SJCRH30 (cell line): ENCODE measurements around the gene SCN4A. TPM values are rescaled to one million over a fixed set of nuclear protein-coding genes. Genes with fewer than 3 reads are reported as not detected.
"Not testable (repeated sequence)": the region's sequence is repeated elsewhere in the genome, so short reads cannot be mapped to it uniquely, and the experiment has no call there.

ENCODE experiments used
- DNase-seq, 2 experiments: peaks; one replicate each; pipeline ENCODE4 v3.0.0-alpha.2; 2015 to 2020
- H3K27ac ChIP-seq: fragments of 250-450 bp; sonication (Bioruptor Pico); 2 replicates; pipeline ENCODE4 v1.5.1; 2020; ENCODE audit warnings: mild to moderate bottlenecking, moderate library complexity
- H3K27me3 ChIP-seq: fragments of 250-450 bp; sonication (Bioruptor Pico); 2 replicates; pipeline ENCODE4 v1.5.1; 2020; ENCODE audit warnings: mild to moderate bottlenecking, moderate library complexity
- H3K36me3 ChIP-seq: fragments of 250-450 bp; sonication (Bioruptor Pico); 2 replicates; pipeline ENCODE4 v1.5.1; 2020; ENCODE audit warnings: mild to moderate bottlenecking, moderate library complexity
- H3K4me1 ChIP-seq: fragments of 250-450 bp; sonication (Bioruptor Pico); 2 replicates; pipeline ENCODE4 v1.5.1; 2020; ENCODE audit warnings: mild to moderate bottlenecking, moderate library complexity
- H3K4me3 ChIP-seq: fragments of 250-450 bp; sonication (Bioruptor Pico); 2 replicates; pipeline ENCODE4 v1.5.1; 2020; ENCODE audit warnings: mild to moderate bottlenecking, moderate library complexity
- H3K9me3 ChIP-seq: fragments of 250-450 bp; sonication (Bioruptor Pico); replicated peaks from 2 replicates; pipeline ENCODE4 v1.5.1; 2020; ENCODE audit warnings: mild to moderate bottlenecking, moderate library complexity
- total RNA-seq: library from RNA; depleted of rRNA; stranded (reverse); fragments of >200 nt; shearing (Covaris generic); gene quantifications from 2 replicates; pipeline ENCODE4 v1.2.3, GENCODE V29; 2014

SCN4A gene
- total RNA-seq, 1 experiment from 2014 or later: 14.3 TPM

GRCh38 chr17:63931981-63932561 lies 40.6 kb downstream of the SCN4A start, which contains the start of gene CD79B:
TSS of gene CD79B (minus strand) at chr17:63932331. CDS start at chr17:63932261, 70 bp downstream.
- Histone ChIP-seq H3K4me1 (peaks cover 9% of the 10 kb centered on the region), H3K9me3 (no peaks in the 10 kb centered on the region), H3K4me3 (no peak within 1 kb of the TSS), H3K36me3 (no peaks in the 10 kb centered on the region), H3K27ac (no peak within 1 kb of the TSS), H3K27me3 (no peaks in the 10 kb centered on the region)
- DNase-seq: no peak

GRCh38 chr17:63930951-63931575 lies 41.7 kb downstream of the SCN4A start:
- no peak overlapping the region for H3K27ac ChIP-seq
- H3K27me3 ChIP-seq: no peaks in the 10 kb centered on the region
- no peak overlapping the region for H3K4me3 ChIP-seq
- no peaks in the 10 kb centered on the region for H3K9me3 ChIP-seq
- no peak for DNase-seq
- peaks cover 9% of the 10 kb centered on the region for H3K4me1 ChIP-seq
- H3K36me3 ChIP-seq: no peaks in the 10 kb centered on the region

- no peak overlapping the region for H3K27ac ChIP-seq
- H3K4me3 ChIP-seq: no peak overlapping the region
- peaks cover 9% of the 10 kb centered on the region for H3K4me1 ChIP-seq
- H3K27me3 ChIP-seq: no peaks in the 10 kb centered on the region
- no peaks in the 10 kb centered on the region for H3K36me3 ChIP-seq
- no peak for DNase-seq
- H3K9me3 ChIP-seq: no peaks in the 10 kb centered on the region
These were observed 42.6 kb downstream of the SCN4A start for GRCh38 chr17:63929860-63930766.

GRCh38 chr17:63928966-63929695 lies 43.6 kb downstream of the SCN4A start:
- no peaks in the 10 kb centered on the region for H3K27me3 ChIP-seq
- no peak overlapping the region for H3K4me3 ChIP-seq
- H3K36me3 ChIP-seq: no peaks in the 10 kb centered on the region
- H3K9me3 ChIP-seq: no peaks in the 10 kb centered on the region
- peaks cover 9% of the 10 kb centered on the region for H3K4me1 ChIP-seq
- DNase-seq: no peak
- no peak overlapping the region for H3K27ac ChIP-seq

GRCh38 chr17:63928172-63928666 lies 44.5 kb downstream of the SCN4A start:
- Histone ChIP-seq H3K4me3 (no peak overlapping the region), H3K36me3 (no peaks in the 10 kb centered on the region), H3K27ac (no peak overlapping the region), H3K4me1 (peaks cover 9% of the 10 kb centered on the region), H3K9me3 (no peaks in the 10 kb centered on the region), H3K27me3 (no peaks in the 10 kb centered on the region)
- no peak for DNase-seq

- DNase-seq: peak; percentile 38 to 56
- H3K4me3 ChIP-seq: no peak overlapping the region
- no peaks in the 10 kb centered on the region for H3K36me3 ChIP-seq
- H3K4me1 ChIP-seq: peaks cover 8% of the 10 kb centered on the region
- H3K27ac ChIP-seq: no peak overlapping the region
- no peaks in the 10 kb centered on the region for H3K27me3 ChIP-seq
- H3K9me3 ChIP-seq: no peaks in the 10 kb centered on the region
These were observed 45.1 kb downstream of the SCN4A start for GRCh38 chr17:63927464-63928171.

- Histone ChIP-seq H3K27ac (no peak overlapping the region), H3K4me1 (peaks cover 6% of the 10 kb centered on the region), H3K27me3 (no peaks in the 10 kb centered on the region), H3K9me3 (no peaks in the 10 kb centered on the region), H3K36me3 (no peaks in the 10 kb centered on the region), H3K4me3 (no peak overlapping the region)
- DNase-seq: no peak
These were observed 46.6 kb downstream of the SCN4A start for GRCh38 chr17:63926164-63926563.

GRCh38 chr17:63925615-63926014 lies 47.1 kb downstream of the SCN4A start:
- peaks cover 6% of the 10 kb centered on the region for H3K4me1 ChIP-seq
- DNase-seq: no peak
- no peak overlapping the region for H3K27ac ChIP-seq
- H3K36me3 ChIP-seq: no peaks in the 10 kb centered on the region
- H3K9me3 ChIP-seq: no peaks in the 10 kb centered on the region
- H3K4me3 ChIP-seq: no peak overlapping the region
- no peaks in the 10 kb centered on the region for H3K27me3 ChIP-seq

- DNase-seq, H3K27ac ChIP-seq, H3K4me3 ChIP-seq, H3K27me3 ChIP-seq, H3K4me1 ChIP-seq, H3K9me3 ChIP-seq, H3K36me3 ChIP-seq: not testable (repeated sequence)
These were observed 50.3 kb downstream of the SCN4A start for GRCh38 chr17:63922402-63922801.

GRCh38 chr17:63920779-63921178 lies 51.9 kb downstream of the SCN4A start:
- not testable (repeated sequence) for H3K27me3 ChIP-seq, DNase-seq, H3K9me3 ChIP-seq, H3K36me3 ChIP-seq, H3K27ac ChIP-seq, H3K4me3 ChIP-seq, H3K4me1 ChIP-seq

- not testable (repeated sequence) for H3K9me3 ChIP-seq
These were observed 52.7 kb downstream of the SCN4A start for GRCh38 chr17:63920050-63920449.

GRCh38 chr17:63919311-63919723 lies 53.4 kb downstream of the SCN4A start:
- no peak overlapping the region for H3K27ac ChIP-seq
- H3K4me3 ChIP-seq: no peak overlapping the region
- H3K27me3 ChIP-seq: no peaks in the 10 kb centered on the region
- no peaks in the 10 kb centered on the region for H3K36me3 ChIP-seq
- DNase-seq: peak; percentile 56 to 84
- H3K9me3 ChIP-seq: no peaks in the 10 kb centered on the region
- no peaks in the 10 kb centered on the region for H3K4me1 ChIP-seq

More at GRCh38 chr17:63920050-63920449, 52.7 kb downstream of the SCN4A start:
- not testable (repeated sequence) for H3K27me3 ChIP-seq, H3K4me1 ChIP-seq, DNase-seq, H3K36me3 ChIP-seq, H3K27ac ChIP-seq, H3K4me3 ChIP-seq

- not testable (repeated sequence) for H3K36me3 ChIP-seq, H3K4me3 ChIP-seq, H3K4me1 ChIP-seq, H3K27ac ChIP-seq, DNase-seq, H3K9me3 ChIP-seq, H3K27me3 ChIP-seq
These were observed 53.9 kb downstream of the SCN4A start, which contains the start of gene GH1 for GRCh38 chr17:63918789-63919305. TSS of gene GH1 (minus strand) at chr17:63918839. CDS start at chr17:63918776, 63 bp downstream.

- no peaks in the 10 kb centered on the region for H3K9me3 ChIP-seq
- no peak overlapping the region for H3K4me3 ChIP-seq
- DNase-seq: no peak
These were observed 54.4 kb downstream of the SCN4A start for GRCh38 chr17:63918305-63918704.

More at GRCh38 chr17:63918305-63918704, 54.4 kb downstream of the SCN4A start:
- no peak overlapping the region for H3K27ac ChIP-seq
- no peaks in the 10 kb centered on the region for H3K4me1 ChIP-seq
- H3K27me3 ChIP-seq: no peaks in the 10 kb centered on the region
- no peaks in the 10 kb centered on the region for H3K36me3 ChIP-seq
